ENCODE data around the gene EHBP1.
"Not testable (repeated sequence)": the region's sequence is repeated elsewhere in the genome, so short reads cannot be mapped to it uniquely, and the experiment has no call there.

The EHBP1 gene

GRCh38 chr2:62704654-62705006 is 883 bp upstream of the EHBP1 start:
- in situ Hi-C loops (cut with MboI; ENCODE audit: low sequenced_read_pairs): no loop called here

GRCh38 chr2:62705859-62706720 is 577 bp downstream of the EHBP1 start:
- in situ Hi-C loops (cut with MboI; ENCODE audit: low sequenced_read_pairs): no loop called here

- in situ Hi-C loops (cut with MboI; ENCODE audit: low sequenced_read_pairs): no loop called here
These were observed 1.4 kb downstream of the EHBP1 start for GRCh38 chr2:62706721-62707521.

- in situ Hi-C loops (cut with MboI; ENCODE audit: low sequenced_read_pairs): no loop called here
These were observed 3.2 kb downstream of the EHBP1 start for GRCh38 chr2:62708751-62709150.

GRCh38 chr2:62711832-62712494 is 6.5 kb downstream of the EHBP1 start:
- in situ Hi-C loops (cut with MboI; ENCODE audit: low sequenced_read_pairs): no loop called here

- in situ Hi-C loops (cut with MboI; ENCODE audit: low sequenced_read_pairs): not testable (repeated sequence)
These were observed 7.7 kb downstream of the EHBP1 start for GRCh38 chr2:62713196-62713595.

- in situ Hi-C loops (cut with MboI; ENCODE audit: low sequenced_read_pairs): no loop called here
These were observed 8.3 kb downstream of the EHBP1 start for GRCh38 chr2:62713837-62714236.

GRCh38 chr2:62716768-62717167 is 11.3 kb downstream of the EHBP1 start:
- in situ Hi-C loops (cut with MboI; ENCODE audit: low sequenced_read_pairs): no loop called here

GRCh38 chr2:62717503-62718081 is 12.1 kb downstream of the EHBP1 start:
- in situ Hi-C loops (cut with MboI; ENCODE audit: low sequenced_read_pairs): no loop called here

GRCh38 chr2:62718225-62718822 is 12.8 kb downstream of the EHBP1 start:
- in situ Hi-C loops (cut with MboI; ENCODE audit: low sequenced_read_pairs): no loop called here

GRCh38 chr2:62719757-62720156 is 14.2 kb downstream of the EHBP1 start:
- in situ Hi-C loops (cut with MboI; ENCODE audit: low sequenced_read_pairs): no loop called here

GRCh38 chr2:62722679-62723078 is 17.2 kb downstream of the EHBP1 start:
- in situ Hi-C loops (cut with MboI; ENCODE audit: low sequenced_read_pairs): no loop called here

GRCh38 chr2:62723253-62723652 is 17.7 kb downstream of the EHBP1 start:
- in situ Hi-C loops (cut with MboI; ENCODE audit: low sequenced_read_pairs): no loop called here

- in situ Hi-C loops (cut with MboI; ENCODE audit: low sequenced_read_pairs): no loop called here
These were observed 18.6 kb downstream of the EHBP1 start for GRCh38 chr2:62724106-62724505.

GRCh38 chr2:62724886-62725711 is 19.6 kb downstream of the EHBP1 start:
- in situ Hi-C loops (cut with MboI; ENCODE audit: low sequenced_read_pairs): no loop called here

- in situ Hi-C loops (cut with MboI; ENCODE audit: low sequenced_read_pairs): no loop called here
These were observed 20.2 kb downstream of the EHBP1 start for GRCh38 chr2:62725712-62726055.

GRCh38 chr2:62727259-62727867 is 21.9 kb downstream of the EHBP1 start:
- in situ Hi-C loops (cut with MboI; ENCODE audit: low sequenced_read_pairs): no loop called here

GRCh38 chr2:62727876-62728566 is 22.5 kb downstream of the EHBP1 start:
- in situ Hi-C loops (cut with MboI; ENCODE audit: low sequenced_read_pairs): no loop called here

GRCh38 chr2:62731275-62731674 is 25.8 kb downstream of the EHBP1 start:
- in situ Hi-C loops (cut with MboI; ENCODE audit: low sequenced_read_pairs): no loop called here

All from hTERT RPE-1 (cell line).